NB4 (cell line): Measurements from ENCODE around the gene SSH2.

Experiments
- MYC ChIP-seq: IDR thresholded peaks from 2 replicates; pipeline ENCODE4 v1.6.1; 2011; ENCODE audit warnings: low read depth, low read length
- POLR2A ChIP-seq: IDR thresholded peaks from 2 replicates; pipeline ENCODE4 v1.6.1; 2011; ENCODE audit warnings: mild to moderate bottlenecking; ENCODE audit not compliant: insufficient read length; ENCODE audit errors: extremely low read depth
- TF ChIP-seq, protein P1 (sequence below): IDR thresholded peaks from one replicate; pipeline ENCODE4 v1.5.1; 2012; ENCODE audit warnings: low read depth, low read length
- TF ChIP-seq, protein P2 (sequence below): IDR thresholded peaks from 2 replicates; pipeline ENCODE4 v1.6.1; 2011; ENCODE audit warnings: low read depth, low read length

DNA sequence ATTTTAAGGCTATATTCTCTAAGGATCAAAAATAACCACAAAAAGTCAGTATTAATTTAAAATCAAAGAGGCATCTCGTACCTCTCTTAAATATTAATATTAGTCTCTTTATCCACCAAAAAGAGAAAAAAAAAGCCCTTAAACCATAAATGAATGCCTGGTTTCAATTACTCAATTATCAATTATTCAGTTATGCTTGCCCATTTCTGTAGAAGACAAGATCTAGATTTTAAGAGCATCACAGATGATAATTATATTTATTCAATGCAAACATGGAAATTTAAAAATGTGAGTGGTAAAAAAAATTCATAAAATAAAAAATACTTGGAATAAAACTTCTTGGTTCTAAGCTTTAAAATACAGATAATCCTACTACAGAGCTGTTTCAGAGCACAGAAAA, 181.6 kb downstream of the SSH2 start:
- TF ChIP-seq MYC (no peak), POLR2A (no peak)
- TF ChIP-seq, protein P1, sequence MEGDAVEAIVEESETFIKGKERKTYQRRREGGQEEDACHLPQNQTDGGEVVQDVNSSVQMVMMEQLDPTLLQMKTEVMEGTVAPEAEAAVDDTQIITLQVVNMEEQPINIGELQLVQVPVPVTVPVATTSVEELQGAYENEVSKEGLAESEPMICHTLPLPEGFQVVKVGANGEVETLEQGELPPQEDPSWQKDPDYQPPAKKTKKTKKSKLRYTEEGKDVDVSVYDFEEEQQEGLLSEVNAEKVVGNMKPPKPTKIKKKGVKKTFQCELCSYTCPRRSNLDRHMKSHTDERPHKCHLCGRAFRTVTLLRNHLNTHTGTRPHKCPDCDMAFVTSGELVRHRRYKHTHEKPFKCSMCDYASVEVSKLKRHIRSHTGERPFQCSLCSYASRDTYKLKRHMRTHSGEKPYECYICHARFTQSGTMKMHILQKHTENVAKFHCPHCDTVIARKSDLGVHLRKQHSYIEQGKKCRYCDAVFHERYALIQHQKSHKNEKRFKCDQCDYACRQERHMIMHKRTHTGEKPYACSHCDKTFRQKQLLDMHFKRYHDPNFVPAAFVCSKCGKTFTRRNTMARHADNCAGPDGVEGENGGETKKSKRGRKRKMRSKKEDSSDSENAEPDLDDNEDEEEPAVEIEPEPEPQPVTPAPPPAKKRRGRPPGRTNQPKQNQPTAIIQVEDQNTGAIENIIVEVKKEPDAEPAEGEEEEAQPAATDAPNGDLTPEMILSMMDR, result no peak
- TF ChIP-seq, protein P2, sequence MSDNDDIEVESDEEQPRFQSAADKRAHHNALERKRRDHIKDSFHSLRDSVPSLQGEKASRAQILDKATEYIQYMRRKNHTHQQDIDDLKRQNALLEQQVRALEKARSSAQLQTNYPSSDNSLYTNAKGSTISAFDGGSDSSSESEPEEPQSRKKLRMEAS, result no peak
